NCI-H187 treated with DMSO at 0.1 percent for 48 hours (cell line): ENCODE data around the gene DSCAML1.
A peak's percentile ranks its signal among the peaks of the same experiment; 100 is the strongest.
"Not testable (repeated sequence)": the region's sequence is repeated elsewhere in the genome, so short reads cannot be mapped to it uniquely, and the experiment has no call there.

ENCODE experiments used
- DNase-seq: peaks from one replicate; lab custom pipeline; 2025; lab: John Stamatoyannopoulos, UW

Gene DSCAML1

DNA sequence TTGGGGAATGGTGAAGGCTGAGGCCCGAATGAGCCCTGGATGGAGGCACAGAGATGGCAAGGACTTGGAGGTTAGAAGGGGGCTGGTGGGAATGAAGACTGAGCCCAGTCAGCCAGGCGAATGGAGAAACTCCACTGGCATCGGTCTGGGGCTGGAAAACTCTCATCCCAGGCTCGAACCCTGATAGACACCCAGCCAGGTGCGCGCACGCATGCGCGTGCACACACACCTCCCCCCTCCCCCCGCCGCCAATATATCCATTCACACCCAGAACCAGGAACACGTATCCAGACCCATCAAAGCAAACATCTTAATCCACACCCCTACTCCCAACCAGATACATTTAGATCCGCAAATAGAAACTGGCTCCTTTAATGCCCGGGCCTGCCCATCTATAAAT is 330.1 kb downstream of the DSCAML1 start:
- DNase-seq = no peak

DNA sequence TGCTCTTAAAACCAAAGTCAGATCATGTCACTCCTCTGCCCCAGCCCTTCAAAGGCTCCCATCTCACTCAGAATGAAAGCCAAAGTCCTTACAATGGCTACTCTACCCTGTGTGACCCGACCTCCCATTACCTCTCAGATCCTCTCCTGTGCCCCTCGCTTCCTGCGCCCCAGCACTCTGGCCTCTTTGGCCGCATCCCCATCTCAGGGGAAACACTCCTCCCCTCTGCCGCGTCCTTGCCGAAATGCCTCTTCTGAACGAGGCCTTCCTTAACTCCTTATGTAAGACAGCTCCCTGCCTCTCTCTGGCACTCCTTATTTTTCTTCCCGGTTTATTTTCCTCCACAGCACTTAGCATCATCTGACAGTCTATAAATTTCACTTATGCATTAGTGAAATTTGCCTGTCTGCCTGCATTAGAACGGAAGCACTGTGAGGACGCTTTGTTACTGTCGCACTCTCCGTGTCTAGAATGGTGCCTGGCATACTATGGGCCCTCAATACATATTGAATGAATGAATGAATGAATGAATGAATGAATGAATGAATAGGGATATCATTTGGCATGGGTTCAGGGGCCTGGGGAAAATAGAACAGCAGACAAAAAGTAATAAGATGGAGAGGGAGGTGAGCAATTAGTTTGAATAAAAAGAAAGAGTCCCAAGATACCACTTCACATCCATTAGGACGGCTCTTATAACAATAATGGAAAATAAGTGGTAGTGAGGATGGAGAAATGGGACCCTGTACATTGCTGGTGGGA is 331.6 kb downstream of the DSCAML1 start:
- DNase-seq = peak; percentile 82

- DNase-seq = no peak
Observed at GRCh38 chr11:117464778-117465177, 332.2 kb downstream of the DSCAML1 start.

- no peak for DNase-seq
Observed at GRCh38 chr11:117462864-117463247, 334.2 kb downstream of the DSCAML1 start.

- no peak for DNase-seq
Observed at GRCh38 chr11:117462183-117462863, 334.7 kb downstream of the DSCAML1 start.

DNA sequence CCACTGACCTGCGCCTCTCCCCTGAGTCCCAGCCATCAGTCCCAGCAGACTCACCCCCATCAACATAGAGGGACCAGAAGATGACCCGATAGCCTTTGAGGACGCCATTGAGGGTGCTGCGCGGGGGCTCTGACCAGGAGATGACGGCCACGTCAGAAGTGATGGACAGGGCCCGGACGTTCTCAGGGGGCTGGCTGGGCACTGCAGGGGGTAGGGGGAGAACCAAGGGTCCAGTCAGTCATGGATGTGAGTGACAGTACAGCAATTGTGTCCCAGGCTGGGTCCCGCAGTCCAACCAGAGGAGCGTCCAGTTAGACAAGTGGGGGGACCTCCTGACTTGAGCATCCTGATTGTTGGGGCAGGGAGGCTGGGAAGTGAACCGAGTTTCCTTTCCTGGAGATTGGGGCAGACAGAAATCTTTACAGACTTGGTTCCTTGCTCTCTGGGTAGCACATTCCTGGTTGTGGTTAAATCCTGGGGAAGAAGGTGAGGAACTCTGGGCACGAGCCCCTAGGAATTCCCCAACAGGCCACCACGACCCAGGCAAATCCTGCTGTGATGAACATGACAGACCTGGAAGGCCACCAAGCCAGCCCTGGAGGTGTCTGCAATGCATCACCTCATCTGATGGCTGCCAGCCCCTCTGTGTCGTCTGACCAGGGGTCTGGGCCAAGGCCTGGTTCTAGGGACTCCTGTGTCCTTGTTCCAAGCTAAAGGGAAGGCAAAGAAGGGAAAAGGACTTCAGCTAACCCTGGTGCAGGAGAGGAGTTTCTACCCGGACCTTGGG is 335.4 kb downstream of the DSCAML1 start:
- DNase-seq = no peak

DNA sequence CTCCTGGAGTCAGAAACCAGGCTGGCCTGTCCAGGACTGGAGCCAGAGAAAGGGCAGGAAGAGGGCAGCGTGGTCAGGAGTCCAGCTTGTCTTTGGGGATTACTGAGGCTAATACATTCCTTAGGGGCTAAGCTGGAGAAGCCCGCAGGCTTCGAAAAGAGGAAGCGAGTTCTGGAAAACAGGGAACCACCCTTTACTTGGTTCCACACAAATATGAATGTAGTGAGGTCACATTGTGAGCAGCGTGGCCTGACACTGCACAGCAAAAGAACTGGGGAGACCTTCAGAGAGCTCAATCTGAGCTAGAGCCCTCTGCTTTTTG is 337.1 kb downstream of the DSCAML1 start:
- DNase-seq = no peak

- no peak for DNase-seq
Observed at GRCh38 chr11:117459123-117459978, 337.7 kb downstream of the DSCAML1 start.

DNA sequence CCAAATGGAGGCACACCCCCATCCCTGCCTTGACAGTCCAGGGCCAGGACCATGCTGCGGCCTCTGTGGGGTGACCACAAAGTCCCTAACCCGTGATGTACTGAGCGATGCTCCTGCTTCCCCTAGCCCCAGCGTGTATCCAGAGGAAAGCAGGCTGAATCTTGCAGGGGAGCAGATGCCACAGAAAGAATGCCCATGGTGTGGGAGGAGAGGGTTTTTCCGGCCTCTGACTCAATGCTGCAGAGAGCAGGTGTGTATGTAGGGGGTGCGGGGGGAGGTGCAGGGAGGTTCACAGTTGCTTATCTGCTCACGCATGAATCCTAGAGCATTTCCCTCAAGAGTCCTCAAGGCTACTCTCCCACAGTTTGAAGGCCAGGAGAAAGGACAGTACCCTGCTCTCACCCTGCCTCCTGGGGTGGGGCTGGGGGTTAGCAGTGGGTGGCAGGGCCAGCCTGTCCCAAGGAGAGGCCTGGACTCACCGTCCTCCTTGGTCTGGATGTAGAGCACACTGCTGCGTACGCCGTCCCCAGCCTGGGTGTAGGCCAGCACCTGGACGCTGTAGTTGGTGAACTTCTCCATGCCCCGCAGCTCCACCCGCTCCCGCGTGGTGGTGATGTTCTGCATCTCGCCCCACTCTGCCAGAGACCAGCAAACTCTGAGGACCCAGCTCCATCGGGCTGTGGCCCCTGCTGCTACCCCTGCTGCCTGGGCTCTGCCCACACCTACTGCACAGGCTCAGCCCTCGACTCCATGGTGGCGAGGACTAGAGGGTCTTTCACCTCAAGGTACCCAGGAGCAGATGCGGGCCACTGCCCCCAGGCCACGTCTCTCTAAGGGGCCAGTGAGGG is 338.5 kb downstream of the DSCAML1 start:
- DNase-seq = peak; percentile 51

- DNase-seq = no peak
Observed at GRCh38 chr11:117457835-117458234, 339.2 kb downstream of the DSCAML1 start.

DNA sequence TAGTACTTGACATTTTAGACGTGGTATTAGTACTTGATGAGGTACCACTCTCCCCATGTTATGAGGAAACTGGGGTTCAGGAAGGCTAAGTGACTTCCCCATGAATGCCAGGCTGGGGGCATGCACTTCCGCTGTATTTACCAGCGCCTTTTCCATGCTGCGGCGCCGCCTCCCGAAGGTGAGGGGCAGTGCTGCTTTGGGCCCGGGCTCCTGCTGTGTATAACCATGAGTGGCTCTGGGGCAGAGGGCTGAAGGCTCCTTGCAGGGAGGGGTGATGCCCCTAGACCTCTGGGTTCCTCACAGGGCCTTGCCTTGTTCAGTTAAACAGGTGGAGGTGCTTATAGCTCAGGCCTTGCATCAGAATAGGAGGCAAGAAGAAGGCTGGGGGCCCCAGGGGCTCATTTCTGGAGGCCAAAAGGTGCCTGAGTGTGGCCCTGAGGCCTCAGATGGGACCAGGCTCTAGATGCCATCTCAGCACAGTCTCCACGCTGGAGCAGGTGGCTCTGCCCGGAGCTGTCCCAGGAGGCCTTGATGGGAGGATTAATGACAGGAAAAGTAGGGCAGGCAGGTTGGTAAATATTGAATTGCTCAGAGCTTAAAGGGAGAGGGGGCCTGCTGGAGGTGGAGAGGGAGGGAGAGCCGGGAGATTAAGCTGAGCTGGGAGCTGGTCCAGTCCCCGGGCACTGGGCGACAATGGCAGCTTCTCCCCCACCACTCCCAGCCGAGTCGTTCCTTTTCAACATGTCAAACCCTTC is 339.8 kb downstream of the DSCAML1 start:
- peak; percentile 90 for DNase-seq

GRCh38 chr11:117456721-117457029 is 340.3 kb downstream of the DSCAML1 start:
- not testable (repeated sequence) for DNase-seq

DNA sequence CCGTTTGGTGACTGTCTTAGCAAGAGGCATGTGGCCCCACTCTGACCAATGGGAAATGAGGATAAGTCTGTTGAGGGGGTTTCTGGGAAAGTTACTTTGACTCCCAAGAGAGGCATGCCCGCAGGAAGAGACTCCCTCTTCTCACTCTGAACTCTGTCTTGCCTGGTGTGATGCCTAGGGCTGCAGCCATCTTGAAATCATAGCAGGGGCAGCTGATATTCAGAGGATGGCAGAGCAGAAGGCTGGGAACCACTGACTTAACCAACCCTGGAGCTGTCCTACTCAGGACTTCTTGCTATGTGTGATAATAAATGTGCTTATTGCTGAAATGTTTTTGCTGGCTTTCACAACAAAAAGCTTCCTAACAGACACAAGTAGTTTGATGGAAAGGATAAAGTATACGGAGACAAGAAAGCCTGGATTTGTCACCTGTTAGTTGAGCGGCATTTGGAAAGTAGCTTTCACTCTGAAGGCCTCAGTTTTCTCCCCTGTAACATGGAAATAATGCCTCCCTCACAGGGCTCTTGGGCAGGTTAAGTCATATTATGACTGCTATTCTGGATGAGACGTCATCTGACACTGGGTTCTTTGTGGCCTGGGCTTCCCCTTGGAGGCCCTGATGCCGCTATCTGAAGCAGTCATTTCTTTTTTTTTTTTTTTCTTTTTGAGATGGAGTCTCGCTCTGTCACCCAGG is 340.8 kb downstream of the DSCAML1 start:
- DNase-seq = no peak

GRCh38 chr11:117454564-117454917 is 342.5 kb downstream of the DSCAML1 start:
- no peak for DNase-seq

DNA sequence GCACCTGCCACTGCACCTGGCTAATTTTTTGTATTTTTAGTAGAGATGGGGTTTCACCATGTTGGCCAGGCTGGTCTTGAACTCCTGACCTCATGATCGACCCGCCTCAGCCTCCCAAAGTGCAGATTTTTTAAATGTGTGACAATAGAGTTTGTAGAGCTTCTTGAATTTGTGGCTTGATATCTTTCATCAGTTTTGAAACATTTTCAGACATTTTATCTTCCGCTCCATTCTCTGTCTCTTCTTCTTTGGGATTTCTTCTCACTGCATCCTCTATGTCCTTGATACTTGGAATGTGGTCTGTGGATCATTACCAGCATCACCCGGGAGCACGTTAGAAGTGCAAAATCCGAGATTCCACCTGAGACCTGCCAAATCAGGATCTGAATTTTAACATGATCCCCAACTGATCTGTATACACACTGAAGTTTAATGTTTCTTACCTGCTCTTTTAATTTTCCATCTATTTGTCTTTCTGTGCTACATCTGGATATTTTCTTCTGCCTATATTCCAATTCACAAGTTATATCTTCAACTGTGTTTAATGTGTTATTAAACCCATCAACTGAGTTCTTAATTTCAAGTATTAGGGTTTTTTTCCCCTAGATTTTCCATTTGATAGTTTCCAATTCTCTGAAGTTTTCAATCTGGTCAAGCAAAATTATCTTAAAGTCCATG is 343.0 kb downstream of the DSCAML1 start:
- DNase-seq = no peak

- DNase-seq = no peak
Observed at GRCh38 chr11:117449111-117449693, 347.8 kb downstream of the DSCAML1 start.

DNA sequence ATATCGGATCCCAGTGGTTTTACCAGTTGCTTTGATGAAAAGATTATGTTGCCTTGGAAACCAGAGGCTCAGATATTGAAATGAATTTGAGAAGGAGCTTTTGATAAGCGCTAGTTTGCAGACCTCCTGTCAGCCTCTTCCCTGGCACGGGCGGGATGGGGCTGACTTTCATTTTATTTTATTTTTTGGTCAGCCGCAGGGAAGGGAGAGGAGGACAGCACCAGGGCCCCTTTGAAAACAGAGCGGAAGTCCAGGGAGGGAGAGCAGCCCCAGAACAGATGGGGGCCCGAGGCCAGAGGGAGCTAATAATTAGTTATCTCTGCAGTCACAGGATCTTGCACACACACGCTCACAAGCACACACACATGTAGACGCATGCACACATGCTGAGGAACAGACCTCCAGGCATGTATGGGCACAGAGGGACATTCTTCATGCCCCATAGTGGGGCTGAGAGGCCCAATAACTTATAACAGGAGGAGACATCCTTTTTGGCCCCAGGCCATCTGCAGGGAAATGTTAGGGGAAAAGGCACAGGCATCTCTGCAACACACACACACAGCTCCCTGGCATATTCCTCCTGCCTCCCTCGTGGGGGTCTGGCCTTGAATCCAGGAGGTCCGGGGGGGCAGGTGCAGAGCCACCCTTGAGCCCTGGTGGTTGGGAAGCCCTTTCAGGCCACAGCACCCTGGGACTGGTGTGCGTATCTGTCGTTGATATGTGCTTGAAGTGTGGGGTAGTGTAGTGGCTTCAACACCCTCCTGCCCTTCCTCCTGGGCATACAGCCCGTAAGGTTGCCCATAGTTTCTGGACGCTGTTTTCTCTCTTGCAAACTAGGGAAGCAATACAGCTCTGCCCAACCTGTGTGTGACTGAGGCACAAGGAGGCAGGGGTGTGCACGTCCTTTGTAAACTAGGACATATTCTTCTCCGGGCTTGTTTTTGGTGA is 352.0 kb downstream of the DSCAML1 start:
- DNase-seq = no peak

- DNase-seq = no peak
Observed at GRCh38 chr11:117444256-117444655, 352.8 kb downstream of the DSCAML1 start.
